ENCODE results near the gene PACSIN1.

The PACSIN1 gene

DNA sequence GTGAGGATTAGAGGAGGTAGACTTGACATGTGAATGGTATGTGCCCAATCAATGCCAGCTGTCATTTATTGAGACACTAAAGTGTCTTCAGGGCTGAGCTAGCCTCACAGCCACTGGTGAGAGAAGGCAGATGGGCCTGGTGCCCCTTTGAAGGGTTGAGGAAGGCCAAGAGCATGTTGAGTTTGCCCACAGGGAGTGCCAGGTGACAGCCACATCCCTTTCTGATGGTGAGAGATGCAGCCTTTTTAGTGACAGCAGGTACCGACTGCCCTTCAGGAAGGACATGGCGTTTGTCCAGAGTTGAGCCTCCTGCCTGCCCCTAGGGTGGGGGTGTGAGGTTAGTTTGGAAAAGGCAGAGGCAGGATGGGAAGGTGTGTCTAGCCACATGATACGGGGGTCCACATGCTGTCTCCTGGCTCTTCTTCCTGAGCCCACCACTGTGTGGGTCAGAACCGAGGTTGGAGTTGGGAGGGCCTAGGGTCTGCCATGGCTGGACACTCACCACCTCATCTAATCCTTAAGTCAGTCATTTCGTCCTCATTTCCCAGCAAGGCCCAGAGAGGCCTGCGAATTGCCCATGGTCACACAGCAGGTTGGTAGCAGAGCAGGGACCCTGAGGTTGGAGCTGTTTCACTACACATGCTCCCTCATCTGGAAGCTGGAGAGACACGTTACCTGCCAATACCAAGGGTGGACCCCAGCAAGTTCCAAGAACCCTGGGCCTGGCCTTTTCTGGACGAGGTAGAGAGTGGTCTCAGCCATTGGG is 57.7 kb downstream of the PACSIN1 start:
- TF ChIP-seq CTCF (IDR thresholded peaks at IDR 0.05): no peak
- Mint-ChIP-seq H3K36me3 (ENCODE audit: low read depth) (no peaks in the 10 kb centered on the region), H3K27ac (no peak overlapping the region), H3K9me3 (no peaks in the 10 kb centered on the region), H3K4me1 (peaks cover 38% of the 10 kb centered on the region), H3K4me3 (no peak overlapping the region), H3K27me3 (ENCODE audit: low read depth, poor library complexity) (peaks cover 31% of the 10 kb centered on the region)
- DNase-seq: no peak

DNA sequence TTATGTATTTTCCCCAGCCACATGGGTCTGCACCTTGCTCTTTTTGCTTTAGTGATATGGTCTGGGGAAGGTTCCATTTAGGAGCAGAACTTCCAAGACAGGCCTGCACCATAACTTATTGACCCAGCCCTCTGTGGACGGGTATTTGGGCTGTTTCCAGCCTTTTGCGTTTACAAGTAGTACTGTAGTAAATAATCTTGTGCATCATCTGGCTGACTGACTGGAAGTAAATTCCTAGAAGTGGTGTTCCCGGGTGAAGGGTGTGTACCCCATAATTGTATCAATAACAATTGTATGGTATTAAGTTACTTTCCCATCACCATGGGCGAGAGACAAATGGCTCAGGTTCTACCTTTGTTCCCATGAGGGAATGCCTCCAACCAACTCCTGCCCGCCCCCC is 58.6 kb downstream of the PACSIN1 start:
- Mint-ChIP-seq H3K9me3 (no peaks in the 10 kb centered on the region), H3K27me3 (ENCODE audit: low read depth, poor library complexity) (peaks cover 34% of the 10 kb centered on the region), H3K4me3 (no peak overlapping the region), H3K4me1 (peaks cover 40% of the 10 kb centered on the region), H3K27ac (no peak overlapping the region), H3K36me3 (ENCODE audit: low read depth) (no peaks in the 10 kb centered on the region)
- DNase-seq: no peak
- TF ChIP-seq CTCF (IDR thresholded peaks at IDR 0.05): no peak

DNA sequence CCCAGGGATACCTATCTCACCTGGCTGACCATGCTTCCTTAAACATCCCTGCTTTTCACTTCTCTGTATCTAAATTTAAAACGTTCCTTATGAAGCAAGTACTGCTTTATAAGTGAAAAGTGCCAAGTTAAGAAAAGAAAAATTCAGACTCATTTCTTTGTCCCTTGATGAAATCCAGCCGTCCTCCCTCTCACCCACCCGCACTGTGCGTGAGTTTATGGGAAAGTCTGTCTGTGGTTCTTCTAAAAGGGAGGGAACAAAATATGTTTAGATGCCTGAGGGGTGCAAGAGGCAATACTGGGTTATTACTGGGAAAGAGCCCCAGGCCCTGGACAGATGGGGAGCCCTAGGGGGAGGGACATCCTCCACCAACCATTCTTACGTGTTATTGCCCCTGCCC is 59.1 kb downstream of the PACSIN1 start:
- no peak for DNase-seq
- no peaks in the 10 kb centered on the region for H3K9me3 Mint-ChIP-seq
- H3K36me3 Mint-ChIP-seq (ENCODE audit: low read depth): no peaks in the 10 kb centered on the region
- no peak overlapping the region for H3K27ac Mint-ChIP-seq
- peaks cover 42% of the 10 kb centered on the region for H3K4me1 Mint-ChIP-seq
- H3K27me3 Mint-ChIP-seq (ENCODE audit: low read depth, poor library complexity): peaks cover 38% of the 10 kb centered on the region
- no peak for TF ChIP-seq CTCF (IDR thresholded peaks at IDR 0.05)
- H3K4me3 Mint-ChIP-seq: no peak overlapping the region

- Mint-ChIP-seq H3K4me3 (no peak overlapping the region), H3K27me3 (ENCODE audit: low read depth, poor library complexity) (peaks cover 44% of the 10 kb centered on the region), H3K9me3 (no peaks in the 10 kb centered on the region), H3K27ac (no peak overlapping the region), H3K36me3 (ENCODE audit: low read depth) (no peaks in the 10 kb centered on the region), H3K4me1 (peaks cover 42% of the 10 kb centered on the region)
- TF ChIP-seq CTCF (IDR thresholded peaks at IDR 0.05): no peak
- no peak for DNase-seq
Measured at GRCh38 chr6:34525431-34526175, 59.7 kb downstream of the PACSIN1 start.

DNA sequence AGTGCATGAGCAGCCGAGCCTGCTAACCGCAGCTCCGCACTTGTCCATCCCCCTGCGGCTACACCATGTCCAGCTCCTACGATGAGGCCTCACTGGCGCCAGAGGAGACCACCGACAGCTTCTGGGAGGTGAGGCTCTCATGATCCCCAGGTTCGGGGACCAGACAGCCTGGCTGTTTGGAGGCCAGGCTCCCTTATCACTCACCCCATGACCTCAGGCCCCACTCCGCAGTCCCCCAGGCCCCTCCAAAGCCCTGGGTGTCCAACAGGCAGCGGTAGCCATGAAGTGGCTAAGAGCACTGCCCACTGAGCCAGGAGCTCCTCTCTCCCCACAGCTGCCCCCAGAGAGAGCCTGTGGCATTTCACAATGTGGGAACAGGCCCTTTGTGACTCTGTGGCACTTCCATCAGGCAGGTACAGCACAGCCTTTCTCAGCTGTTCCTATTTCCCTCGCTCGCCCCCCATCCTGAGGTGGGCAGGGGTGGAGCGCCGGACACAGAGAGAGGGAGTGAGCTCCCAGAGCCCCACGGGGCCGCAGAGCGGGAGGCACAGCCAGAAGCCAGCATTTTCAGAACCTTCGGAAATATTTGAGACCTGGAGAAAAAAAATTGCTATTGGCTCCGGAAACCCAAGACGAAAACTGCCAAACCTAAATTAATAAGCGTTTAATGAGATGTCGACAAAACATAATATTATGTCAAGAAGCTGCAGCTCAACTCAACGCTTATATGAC is 60.5 kb downstream of the PACSIN1 start:
- Mint-ChIP-seq H3K4me3 (peak overlapping the region; percentile 44), H3K9me3 (no peaks in the 10 kb centered on the region), H3K36me3 (ENCODE audit: low read depth) (no peaks in the 10 kb centered on the region), H3K27ac (no peak overlapping the region), H3K4me1 (peaks cover 46% of the 10 kb centered on the region), H3K27me3 (ENCODE audit: low read depth, poor library complexity) (peaks cover 43% of the 10 kb centered on the region)
- no peak for DNase-seq
- no peak for TF ChIP-seq CTCF (IDR thresholded peaks at IDR 0.05)

Measured in nephron progenitor cell (in vitro differentiated cells).